Dendritic cell treated with granulocyte-macrophage colony-stimulating factor and Interleukin-4, amounts not matched to agents 40 ng/mL and 50 ng/mL, for 4 days (primary cell): ENCODE data around the gene ABL2.
"Not testable (repeated sequence)": the region's sequence is repeated elsewhere in the genome, so short reads cannot be mapped to it uniquely, and the experiment has no call there.

Experiments used
- H3K27ac Mint-ChIP-seq: one replicate; pipeline ENCODE4 v1.8.0; 2022; ENCODE audit warnings: mild to moderate bottlenecking, mixed read lengths
- H3K27me3 Mint-ChIP-seq: one replicate; pipeline ENCODE4 v1.8.0; 2022; ENCODE audit warnings: mild to moderate bottlenecking, mixed read lengths
- H3K36me3 Mint-ChIP-seq: one replicate; pipeline ENCODE4 v1.8.0; 2022; ENCODE audit warnings: low read depth, mixed read lengths
- H3K4me1 Mint-ChIP-seq: one replicate; pipeline ENCODE4 v1.8.0; 2022; ENCODE audit warnings: low read depth, mixed read lengths
- H3K4me3 Mint-ChIP-seq: one replicate; pipeline ENCODE4 v1.8.0; 2022; ENCODE audit warnings: mild to moderate bottlenecking, moderate library complexity, mixed read lengths
- H3K9me3 Mint-ChIP-seq: one replicate; pipeline ENCODE4 v1.8.0; 2022; ENCODE audit warnings: mixed read lengths
- intact Hi-C: fragments of 100-400 bp; cut with micrococcal nuclease; formaldehyde crosslinking; loops from one replicate; pipeline ENCODE4 v1.15.0; 2022

The ABL2 gene

DNA sequence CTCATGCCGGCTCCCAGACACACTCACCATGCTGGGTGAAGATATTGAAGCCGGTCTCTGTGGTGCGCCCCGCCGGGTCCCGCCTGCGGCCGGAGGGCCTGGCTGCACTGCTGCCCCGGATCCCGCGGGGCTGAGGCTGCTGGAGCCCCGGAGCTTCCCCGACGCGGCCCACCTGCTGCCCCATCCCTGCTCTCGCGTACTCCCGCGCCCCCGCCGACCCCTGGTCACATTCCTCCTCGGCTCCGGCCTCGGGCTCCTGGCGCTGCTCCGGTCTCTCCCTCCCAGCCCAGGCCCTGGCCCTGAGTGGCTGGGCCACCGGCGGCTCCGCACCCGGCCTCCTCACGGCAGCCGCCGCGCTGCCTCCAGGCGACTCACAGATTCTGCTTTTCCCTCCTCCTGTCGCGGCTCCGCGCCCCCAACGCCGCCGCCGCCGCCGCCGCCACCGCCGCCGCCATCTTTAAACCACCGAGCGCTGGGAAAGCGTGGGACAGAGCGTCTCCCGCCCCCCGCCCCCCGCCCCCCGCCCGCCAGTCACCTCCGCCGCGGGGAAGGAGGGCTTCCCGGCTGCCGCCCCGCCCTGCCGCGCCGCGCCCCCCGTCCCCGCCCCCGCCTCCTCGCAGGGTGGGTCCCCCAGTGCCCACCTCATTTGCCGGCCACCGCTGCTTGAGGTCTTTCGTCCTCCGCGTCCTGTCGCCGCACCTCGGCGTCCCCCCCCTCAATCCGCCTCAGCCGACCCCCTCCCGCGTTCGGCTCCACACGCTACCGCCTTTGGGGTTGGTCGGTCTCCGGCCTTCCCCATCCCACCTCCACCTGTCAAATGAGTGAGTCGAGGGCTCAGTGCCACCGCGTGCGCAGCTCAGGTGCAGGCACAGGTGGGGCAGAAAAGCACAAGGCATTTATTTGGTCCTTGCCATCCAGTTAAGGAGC is at the start of gene ABL2:
Gene ABL2 (minus strand): TSS at position 464 of the 927 bp plus-strand sequence. CDS start 280 bp downstream, at position 184.
- Mint-ChIP-seq H3K9me3 (no peaks in the 10 kb centered on the region), H3K4me3 (peak within 1 kb of the TSS; percentile 99), H3K27ac (peak within 1 kb of the TSS; percentile 86), H3K36me3 (peaks cover 50% of the 10 kb centered on the region), H3K27me3 (no peaks in the 10 kb centered on the region), H3K4me1 (peaks cover 53% of the 10 kb centered on the region)
- intact Hi-C loops = loop anchor here (5.0 to 10.0 kb wide), 4 partner anchors 37 to 135 kb away; partner anchors contain the start of genes AXDND1 and SOAT1

DNA sequence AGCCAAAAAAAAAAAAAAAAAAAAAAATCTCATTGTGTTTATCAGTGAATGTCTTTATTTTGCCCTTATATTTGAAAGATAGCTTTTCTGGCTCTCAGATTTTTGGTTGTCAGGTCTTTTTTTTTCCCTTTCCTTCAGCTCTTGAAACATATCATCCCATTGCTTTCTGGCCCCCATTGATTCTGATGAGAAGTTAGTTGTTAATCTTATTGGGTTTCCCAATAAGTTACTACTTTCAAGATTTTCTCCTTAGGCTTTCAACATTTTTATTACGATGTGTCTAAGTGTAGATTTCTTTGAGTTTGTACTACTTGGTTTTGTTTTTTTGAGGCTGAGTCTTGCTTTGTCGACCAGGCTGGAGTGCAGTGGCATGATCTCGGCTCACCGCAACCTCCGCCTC is 49.4 kb upstream of the ABL2 start:
- intact Hi-C loops = no loop called here
- Mint-ChIP-seq H3K27me3 (no peaks in the 10 kb centered on the region), H3K27ac (no peak overlapping the region), H3K36me3 (peaks cover 6% of the 10 kb centered on the region), H3K4me1 (no peaks in the 10 kb centered on the region), H3K9me3 (peaks cover 16% of the 10 kb centered on the region), H3K4me3 (no peak overlapping the region)

DNA sequence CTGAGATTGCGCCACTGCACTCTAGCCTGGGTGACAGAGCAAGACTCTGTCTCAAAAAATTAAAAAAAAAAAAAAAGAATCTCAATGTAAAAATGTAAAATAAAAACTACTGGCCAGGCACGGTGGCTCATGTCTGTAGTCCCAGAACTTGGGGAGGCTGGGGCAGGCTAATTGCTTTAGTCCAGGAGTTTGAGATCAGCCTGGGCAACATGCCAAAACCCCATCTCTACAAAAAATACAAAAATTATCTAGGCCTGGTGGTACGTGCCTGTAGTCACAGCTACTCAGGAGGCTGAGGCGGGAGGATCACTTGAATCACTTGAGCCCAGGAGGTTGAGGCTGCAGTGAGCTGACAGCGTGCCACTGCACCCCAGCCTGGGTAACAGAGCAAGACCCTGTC is 44.9 kb upstream of the ABL2 start:
- H3K9me3 Mint-ChIP-seq, H3K36me3 Mint-ChIP-seq, H3K27ac Mint-ChIP-seq, H3K27me3 Mint-ChIP-seq, H3K4me3 Mint-ChIP-seq, intact Hi-C loops, H3K4me1 Mint-ChIP-seq: not testable (repeated sequence)

DNA sequence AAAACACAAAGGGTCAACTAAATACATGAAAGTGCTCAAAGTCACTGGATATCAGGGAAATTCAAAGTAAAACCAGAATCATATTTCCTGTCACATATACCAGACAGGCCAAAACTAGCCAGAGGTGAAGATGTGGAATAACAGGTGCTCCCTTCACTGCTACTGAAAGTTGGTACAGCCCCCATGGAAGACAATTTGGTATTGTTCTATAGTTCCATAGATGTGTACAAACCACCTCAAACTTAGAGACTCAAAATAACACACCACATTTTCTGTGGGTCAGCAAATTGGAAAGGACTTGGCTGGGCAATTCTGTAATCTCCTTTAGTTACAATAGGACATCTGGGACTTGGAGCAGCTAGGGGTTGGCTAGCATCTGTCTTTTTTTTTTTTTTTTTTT is 39.6 kb upstream of the ABL2 start:
- Mint-ChIP-seq H3K4me1 (no peaks in the 10 kb centered on the region), H3K27me3 (no peaks in the 10 kb centered on the region), H3K4me3 (no peak overlapping the region), H3K36me3 (no peaks in the 10 kb centered on the region), H3K9me3 (no peaks in the 10 kb centered on the region), H3K27ac (no peak overlapping the region)
- intact Hi-C loops = no loop called here

DNA sequence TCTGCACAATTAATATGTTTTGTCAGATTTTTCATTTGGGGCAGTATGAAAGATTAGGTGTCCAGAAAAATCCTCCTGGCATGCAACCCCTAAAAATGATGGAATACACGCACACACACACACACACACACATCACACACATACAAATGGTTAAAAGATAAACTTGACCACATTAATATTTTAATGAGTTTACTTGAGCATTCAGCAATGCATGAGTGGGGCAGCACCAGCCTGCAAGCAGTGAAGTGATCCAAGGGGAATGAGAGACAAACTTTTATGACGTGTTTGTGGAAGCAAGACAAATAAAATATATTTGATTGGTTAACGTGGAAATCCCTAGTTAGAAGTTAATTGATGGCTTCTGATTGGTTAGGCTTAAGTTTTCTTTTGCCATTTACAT is 35.0 kb upstream of the ABL2 start:
- H3K36me3 Mint-ChIP-seq = no peaks in the 10 kb centered on the region
- no peaks in the 10 kb centered on the region for H3K4me1 Mint-ChIP-seq
- no peaks in the 10 kb centered on the region for H3K9me3 Mint-ChIP-seq
- intact Hi-C loops = no loop called here
- no peak overlapping the region for H3K27ac Mint-ChIP-seq
- H3K27me3 Mint-ChIP-seq = no peaks in the 10 kb centered on the region
- H3K4me3 Mint-ChIP-seq = no peak overlapping the region

DNA sequence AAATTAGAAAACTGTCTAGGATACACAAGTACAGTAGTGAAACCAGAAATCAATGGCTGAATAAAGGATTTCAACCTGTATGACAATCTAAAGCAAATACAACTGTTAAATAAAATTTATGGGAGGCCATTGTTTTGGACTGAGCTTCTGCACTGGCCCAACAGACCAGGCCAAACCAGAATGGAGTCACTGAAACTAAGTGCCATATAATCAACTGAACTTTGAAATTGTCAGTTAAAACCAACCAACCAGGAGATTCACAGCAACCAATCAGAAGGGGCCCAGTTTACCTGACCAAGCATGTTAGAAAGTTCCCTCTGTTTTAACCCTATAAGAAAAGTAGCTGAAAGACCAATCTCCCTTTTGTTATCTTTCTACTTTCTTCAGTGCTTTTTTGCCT is 33.6 kb upstream of the ABL2 start:
- H3K4me1 Mint-ChIP-seq = no peaks in the 10 kb centered on the region
- no peak overlapping the region for H3K27ac Mint-ChIP-seq
- H3K27me3 Mint-ChIP-seq = no peaks in the 10 kb centered on the region
- no peaks in the 10 kb centered on the region for H3K36me3 Mint-ChIP-seq
- H3K4me3 Mint-ChIP-seq = no peak overlapping the region
- H3K9me3 Mint-ChIP-seq = no peaks in the 10 kb centered on the region
- intact Hi-C loops = no loop called here

DNA sequence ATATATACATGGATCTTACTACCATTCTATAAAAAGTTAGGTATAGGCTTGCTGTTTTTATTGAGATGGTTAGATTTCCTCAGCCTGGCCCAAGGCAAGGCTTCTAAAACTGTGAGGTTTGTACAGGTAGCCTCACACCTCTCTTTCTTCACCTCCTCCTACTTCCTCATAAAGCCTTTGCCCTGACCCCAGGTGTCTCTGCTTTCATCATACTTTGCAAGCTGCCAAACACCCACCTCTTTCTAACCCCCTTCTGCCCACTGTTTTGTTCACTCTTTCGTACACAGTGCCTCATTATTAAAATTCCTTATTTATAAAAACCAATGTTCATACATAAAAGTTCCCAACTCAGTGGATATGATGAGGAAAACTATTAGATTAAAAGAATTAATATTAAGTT is 32.7 kb upstream of the ABL2 start:
- no peaks in the 10 kb centered on the region for H3K9me3 Mint-ChIP-seq
- H3K36me3 Mint-ChIP-seq = no peaks in the 10 kb centered on the region
- no peaks in the 10 kb centered on the region for H3K4me1 Mint-ChIP-seq
- intact Hi-C loops = no loop called here
- H3K4me3 Mint-ChIP-seq = no peak overlapping the region
- H3K27me3 Mint-ChIP-seq = no peaks in the 10 kb centered on the region
- no peak overlapping the region for H3K27ac Mint-ChIP-seq

DNA sequence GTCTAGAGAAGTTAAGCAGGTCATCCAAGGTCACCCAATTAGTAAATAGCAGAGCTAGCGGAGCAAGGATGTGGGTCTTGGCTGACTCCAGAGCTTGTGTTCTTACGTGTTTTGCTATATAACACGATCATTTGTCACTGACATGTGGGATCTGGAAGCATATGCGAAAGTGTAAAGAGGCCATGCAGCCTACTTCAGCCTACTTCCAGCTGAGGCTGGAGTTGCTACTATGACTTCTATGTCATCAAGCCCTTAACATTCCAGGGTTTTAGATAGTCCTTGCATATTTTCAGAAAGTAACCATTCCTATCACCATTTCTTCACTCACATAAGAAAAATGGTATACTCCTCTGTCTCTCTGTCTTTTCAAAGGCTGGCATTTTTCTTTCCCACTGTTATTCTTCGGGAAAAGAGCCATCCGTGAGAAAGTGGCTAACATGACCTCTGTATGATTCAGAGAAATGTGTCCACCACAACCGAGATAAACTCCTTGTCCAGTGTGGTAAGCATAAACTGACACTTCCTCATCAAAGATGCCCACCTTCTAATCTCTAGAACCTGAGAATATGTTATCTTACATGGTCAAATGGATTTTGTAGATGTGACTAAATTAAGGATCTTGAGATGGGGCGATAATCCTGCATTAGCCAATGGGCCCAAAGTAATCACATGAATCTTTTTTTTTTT is 24.0 kb upstream of the ABL2 start:
- H3K4me1 Mint-ChIP-seq = peaks cover 18% of the 10 kb centered on the region
- intact Hi-C loops = no loop called here
- no peak overlapping the region for H3K27ac Mint-ChIP-seq
- no peak overlapping the region for H3K4me3 Mint-ChIP-seq
- no peaks in the 10 kb centered on the region for H3K27me3 Mint-ChIP-seq
- no peaks in the 10 kb centered on the region for H3K36me3 Mint-ChIP-seq
- no peaks in the 10 kb centered on the region for H3K9me3 Mint-ChIP-seq

DNA sequence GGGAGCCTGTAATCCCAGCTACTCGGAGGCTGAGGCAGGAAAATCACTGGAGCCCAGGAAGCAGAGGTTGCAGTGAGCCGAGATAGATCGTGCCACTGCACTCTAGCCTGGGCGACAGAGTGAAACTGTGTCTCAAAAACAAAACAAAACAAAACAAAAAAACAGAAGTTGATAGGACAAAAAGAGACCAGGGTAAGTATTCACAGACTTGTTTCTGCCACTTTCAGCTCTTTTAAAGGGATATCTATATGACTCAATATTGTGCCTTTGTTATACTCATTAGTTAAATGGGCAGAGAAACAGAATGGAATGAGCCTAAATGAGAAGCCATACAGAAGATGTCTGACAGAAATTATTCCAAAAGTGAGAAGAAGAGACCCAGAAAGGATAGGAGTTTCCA is 23.1 kb upstream of the ABL2 start:
- no peak overlapping the region for H3K4me3 Mint-ChIP-seq
- no peaks in the 10 kb centered on the region for H3K27me3 Mint-ChIP-seq
- peaks cover 25% of the 10 kb centered on the region for H3K4me1 Mint-ChIP-seq
- H3K9me3 Mint-ChIP-seq = no peaks in the 10 kb centered on the region
- H3K27ac Mint-ChIP-seq = peak overlapping the region; percentile 4
- no peaks in the 10 kb centered on the region for H3K36me3 Mint-ChIP-seq
- intact Hi-C loops = no loop called here

DNA sequence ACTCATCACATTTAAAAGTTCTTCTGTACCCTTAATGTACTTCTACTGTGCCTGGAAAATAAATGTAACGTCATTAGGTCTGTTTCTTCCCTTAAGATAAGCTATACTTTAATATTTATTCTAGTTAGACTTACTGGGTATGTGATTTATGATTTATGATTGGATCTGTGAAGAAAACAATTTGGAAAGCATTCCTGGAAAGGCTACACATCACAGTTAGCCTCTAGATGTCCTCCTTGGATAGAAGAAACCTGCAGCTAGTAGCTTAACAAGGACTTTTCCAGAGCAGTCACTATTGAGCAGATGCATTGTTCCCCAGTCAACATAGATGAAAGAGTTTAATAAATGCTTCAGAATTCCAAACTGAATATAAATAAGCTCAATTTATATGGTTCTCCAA is 22.2 kb upstream of the ABL2 start:
- H3K27me3 Mint-ChIP-seq = no peaks in the 10 kb centered on the region
- no peaks in the 10 kb centered on the region for H3K9me3 Mint-ChIP-seq
- H3K4me1 Mint-ChIP-seq = peaks cover 25% of the 10 kb centered on the region
- intact Hi-C loops = loop anchor here (2.0 kb wide), 1 partner anchor 119 kb away; no protein-coding TSS in a partner anchor
- no peaks in the 10 kb centered on the region for H3K36me3 Mint-ChIP-seq
- H3K4me3 Mint-ChIP-seq = no peak overlapping the region
- no peak overlapping the region for H3K27ac Mint-ChIP-seq

DNA sequence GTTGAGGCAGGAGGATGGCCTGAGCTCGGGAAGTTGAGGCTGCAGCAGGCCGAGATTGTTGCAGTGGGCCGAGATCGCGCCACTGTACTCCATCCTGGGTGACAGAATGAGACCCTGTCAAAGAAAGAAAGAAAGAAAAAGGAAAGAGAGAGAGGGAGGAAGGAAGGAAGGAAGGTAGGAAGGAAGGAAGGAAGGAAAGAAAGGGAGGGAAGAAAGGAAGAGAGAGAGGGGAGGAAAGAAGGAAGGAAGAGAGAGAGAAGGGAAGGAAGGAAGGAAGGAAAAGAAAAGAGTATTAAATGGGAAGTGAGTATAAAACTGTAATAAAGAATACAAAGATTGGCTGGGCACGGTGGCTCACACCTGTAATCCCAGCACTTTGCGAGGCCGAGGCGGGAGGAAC is 18.4 kb upstream of the ABL2 start:
- H3K27me3 Mint-ChIP-seq = no peaks in the 10 kb centered on the region
- peaks cover 24% of the 10 kb centered on the region for H3K4me1 Mint-ChIP-seq
- no peak overlapping the region for H3K4me3 Mint-ChIP-seq
- H3K9me3 Mint-ChIP-seq = no peaks in the 10 kb centered on the region
- intact Hi-C loops = no loop called here
- H3K27ac Mint-ChIP-seq = no peak overlapping the region
- H3K36me3 Mint-ChIP-seq = no peaks in the 10 kb centered on the region

DNA sequence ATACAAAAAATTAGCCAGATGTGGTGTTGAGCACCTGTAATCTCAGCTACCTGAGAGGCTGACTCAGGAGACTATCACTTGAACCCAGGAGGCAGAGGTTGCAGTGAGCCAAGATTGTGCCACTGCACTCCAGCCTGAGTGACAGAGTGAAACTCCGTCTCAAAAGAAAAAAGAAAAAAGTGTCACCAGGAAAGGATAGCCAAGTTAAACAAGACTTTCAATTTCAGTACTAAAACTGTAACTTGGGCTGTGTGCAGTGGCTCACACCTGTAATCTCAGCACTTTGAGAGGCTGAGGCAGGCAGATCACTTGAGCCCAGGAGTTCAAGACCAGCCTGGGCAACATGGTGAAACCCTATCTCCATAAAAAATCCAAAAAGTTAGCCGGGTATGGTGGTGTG is 15.9 kb upstream of the ABL2 start:
- H3K9me3 Mint-ChIP-seq, H3K36me3 Mint-ChIP-seq, H3K27me3 Mint-ChIP-seq, intact Hi-C loops, H3K4me3 Mint-ChIP-seq, H3K27ac Mint-ChIP-seq: not testable (repeated sequence)
- H3K4me1 Mint-ChIP-seq = peaks cover 14% of the 10 kb centered on the region

DNA sequence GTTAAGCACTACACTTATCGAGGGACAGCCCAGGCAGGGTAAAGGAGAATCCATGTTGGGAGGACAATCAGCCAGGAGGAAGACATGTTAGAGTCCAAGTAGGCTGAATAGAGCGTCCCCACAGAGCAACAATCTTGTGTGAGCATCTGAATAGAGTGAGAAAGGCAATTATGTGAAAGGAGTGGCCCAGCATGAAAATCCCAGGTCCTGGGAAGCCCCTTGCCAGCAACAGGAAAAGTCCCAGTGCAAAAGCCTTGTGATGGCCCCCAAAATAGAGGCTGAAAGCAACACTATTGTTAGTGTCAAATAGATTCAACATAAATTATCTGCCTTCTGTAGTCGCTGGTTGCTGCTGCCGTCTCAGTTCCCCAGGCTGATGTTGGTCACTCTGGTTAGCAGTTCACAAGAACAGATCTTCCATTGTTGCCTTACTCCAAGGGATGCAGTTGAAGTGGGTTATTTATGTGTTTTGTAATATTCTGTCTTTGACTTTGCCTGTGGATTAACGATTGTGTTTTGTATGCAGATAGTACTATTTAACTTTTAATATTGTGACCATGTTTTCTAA is 12.1 kb upstream of the ABL2 start:
- no peak overlapping the region for H3K4me3 Mint-ChIP-seq
- H3K27me3 Mint-ChIP-seq = no peaks in the 10 kb centered on the region
- no peaks in the 10 kb centered on the region for H3K9me3 Mint-ChIP-seq
- intact Hi-C loops = no loop called here
- no peak overlapping the region for H3K27ac Mint-ChIP-seq
- H3K4me1 Mint-ChIP-seq = no peaks in the 10 kb centered on the region
- no peaks in the 10 kb centered on the region for H3K36me3 Mint-ChIP-seq

DNA sequence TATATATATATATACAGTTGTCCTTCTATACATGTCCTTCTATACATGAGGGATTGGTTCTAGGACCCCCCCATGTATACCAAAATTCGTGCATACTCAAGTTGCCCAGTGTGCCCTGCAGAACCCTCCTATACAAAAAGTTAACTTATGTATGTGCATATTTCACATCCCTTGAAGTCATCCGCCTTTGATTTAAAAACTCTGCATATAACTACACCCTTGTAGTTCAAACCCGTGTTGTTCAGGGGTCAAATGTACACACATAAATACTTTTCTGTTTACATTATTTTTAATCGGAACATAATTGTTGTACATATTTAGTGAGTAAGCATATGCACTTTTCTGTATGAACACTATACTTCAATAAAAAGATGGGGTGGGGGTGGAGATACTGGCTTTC is 7.7 kb upstream of the ABL2 start:
- no peak overlapping the region for H3K27ac Mint-ChIP-seq
- no peaks in the 10 kb centered on the region for H3K9me3 Mint-ChIP-seq
- intact Hi-C loops = no loop called here
- H3K27me3 Mint-ChIP-seq = no peaks in the 10 kb centered on the region
- no peak overlapping the region for H3K4me3 Mint-ChIP-seq
- H3K4me1 Mint-ChIP-seq = peaks cover 7% of the 10 kb centered on the region
- no peaks in the 10 kb centered on the region for H3K36me3 Mint-ChIP-seq
